Natural killer cell (primary cell): ENCODE measurements around the gene FAM118A. TPM values are rescaled to one million over a fixed set of nuclear protein-coding genes. Genes with fewer than 3 reads are reported as not detected.

ENCODE experiments used
- ATAC-seq, 3 donors: fragments of 150-1000 bp in 2 of 3; fragments of 200-7000 bp in 1 of 3; cut with Tn5 transposase; 1 replicate in 1 of 3; 2 replicates in 2 of 3; pipeline ENCODE4 v1.10.0; 2021; ENCODE audit warnings: mild to moderate bottlenecking in 2 of 3, moderate library complexity in 2 of 3
- DNase-seq, 2 donors: peaks; one replicate each; pipeline versions ENCODE4 v3.0.0 to v3.0.0-alpha.2; 2013 to 2021; ENCODE audit warnings: mixed read lengths in 1 of 2
- H3K27ac ChIP-seq: one replicate; pipeline ENCODE4 v1.5.1; 2013; ENCODE audit warnings: mild to moderate bottlenecking, low read length
- H3K27me3 ChIP-seq: one replicate; pipeline ENCODE4 v1.6.1; 2013; ENCODE audit warnings: low read length; ENCODE audit not compliant: control insufficient read depth, insufficient read depth
- H3K36me3 ChIP-seq: one replicate; pipeline ENCODE4 v1.6.1; 2013; ENCODE audit warnings: low read length; ENCODE audit not compliant: control insufficient read depth, insufficient read depth
- H3K4me1 ChIP-seq: one replicate; pipeline ENCODE4 v1.6.1; 2013; ENCODE audit warnings: low read length; ENCODE audit not compliant: control insufficient read depth, insufficient read depth
- H3K4me3 ChIP-seq: one replicate; pipeline ENCODE4 v1.5.1; 2013; ENCODE audit warnings: low read length
- H3K9me3 ChIP-seq: one replicate; pipeline ENCODE4 v1.6.1; 2013; ENCODE audit warnings: low read length; ENCODE audit not compliant: control insufficient read depth, insufficient read depth
- H3K27ac Mint-ChIP-seq, 2 donors: one replicate each; pipeline ENCODE4 v1.8.0; 2022; ENCODE audit warnings: mild to moderate bottlenecking in 2 of 2, mixed read lengths in 2 of 2, moderate library complexity in 1 of 2
- H3K27me3 Mint-ChIP-seq, 2 donors: one replicate each; pipeline ENCODE4 v1.8.0; 2022; ENCODE audit warnings: low read depth in 2 of 2, mixed read lengths in 2 of 2
- H3K36me3 Mint-ChIP-seq: one replicate; pipeline ENCODE4 v1.8.0; 2022; ENCODE audit warnings: mixed read lengths
- H3K4me1 Mint-ChIP-seq, 2 donors: one replicate each; pipeline ENCODE4 v1.8.0; 2022; ENCODE audit warnings: mixed read lengths in 2 of 2
- H3K4me3 Mint-ChIP-seq: one replicate; pipeline ENCODE4 v1.8.0; 2022; ENCODE audit warnings: mild to moderate bottlenecking, moderate library complexity, mixed read lengths
- H3K9me3 Mint-ChIP-seq, 2 donors: one replicate each; pipeline ENCODE4 v1.8.0; 2022; ENCODE audit warnings: mixed read lengths in 2 of 2
- CTCF ChIP-seq: fragments of 200-600 bp; IDR thresholded peaks from one replicate; pipeline ENCODE4 v1.8.0; 2022; ENCODE audit warnings: antibody characterized with exemption
- WGBS: methylation state at CpG from one replicate; pipeline ENCODE4 v1.1.7; 2013; ENCODE audit warnings: missing lambda C conversion rate; ENCODE audit not compliant: insufficient coverage; 5-methylcytosine and 5-hydroxymethylcytosine counted together
- intact Hi-C: fragments of 100-400 bp; cut with micrococcal nuclease; formaldehyde crosslinking; loops from one replicate; pipeline ENCODE4 v1.14.2; 2022
- total RNA-seq, 4 donors: library from RNA; stranded (reverse); fragments of 120-200 nt in 1 of 4; gene quantifications; one replicate each; pipeline versions ENCODE4 v1.2.3 to v1.2.4, GENCODE V29; 2013 to 2022

FAM118A gene
- total RNA-seq, 3 donors from 2014 or later (not counting 1 experiment from before 2014, with no cell fraction given): 42.0 to 67.2 (median 62.6) TPM

GRCh38 chr22:45353786-45354185 lies 44.1 kb downstream of the FAM118A start:
- no peak for TF ChIP-seq CTCF
- Mint-ChIP-seq H3K27ac (no peak overlapping the region), H3K4me1 (no peaks in the 10 kb centered on the region), H3K4me3 (no peak overlapping the region), H3K27me3 (no peaks in the 10 kb centered on the region), H3K36me3 (no peaks in the 10 kb centered on the region), H3K9me3 (no peaks in the 10 kb centered on the region)
- Histone ChIP-seq H3K36me3 (no peaks in the 10 kb centered on the region), H3K27ac (no peak overlapping the region), H3K9me3 (no peaks in the 10 kb centered on the region), H3K4me1 (no peaks in the 10 kb centered on the region), H3K27me3 (no peaks in the 10 kb centered on the region), H3K4me3 (no peak overlapping the region)
- intact Hi-C loops: no loop called here
- DNase-seq (no peak), ATAC-seq (no peak)
- 61% methylated on average over 4 of the region's 5 CpGs for WGBS

GRCh38 chr22:45357490-45357889 lies 47.8 kb downstream of the FAM118A start:
- DNase-seq: no peak
- no peak for ATAC-seq
- Histone ChIP-seq H3K27me3 (no peaks in the 10 kb centered on the region), H3K9me3 (no peaks in the 10 kb centered on the region), H3K4me3 (no peak overlapping the region), H3K4me1 (no peaks in the 10 kb centered on the region), H3K27ac (no peak overlapping the region), H3K36me3 (no peaks in the 10 kb centered on the region)
- Mint-ChIP-seq H3K9me3 (no peaks in the 10 kb centered on the region), H3K4me1 (no peaks in the 10 kb centered on the region), H3K4me3 (no peak overlapping the region), H3K27ac (no peak overlapping the region), H3K36me3 (no peaks in the 10 kb centered on the region), H3K27me3 (no peaks in the 10 kb centered on the region)
- no peak for TF ChIP-seq CTCF
- intact Hi-C loops: no loop called here
- whole genome bisulfite sequencing: 100% methylated on average over 1 of the region's 1 CpG

GRCh38 chr22:45358127-45358526 lies 48.4 kb downstream of the FAM118A start:
- H3K36me3 Mint-ChIP-seq: no peaks in the 10 kb centered on the region
- H3K9me3 Mint-ChIP-seq: no peaks in the 10 kb centered on the region
- Histone ChIP-seq H3K4me1 (no peaks in the 10 kb centered on the region), H3K27me3 (no peaks in the 10 kb centered on the region), H3K4me3 (no peak overlapping the region), H3K27ac (no peak overlapping the region), H3K36me3 (no peaks in the 10 kb centered on the region), H3K9me3 (no peaks in the 10 kb centered on the region)
- H3K27me3 Mint-ChIP-seq: no peaks in the 10 kb centered on the region
- no CpG with 5 or more reads among the region's 1 CpG for WGBS
- no peak for ATAC-seq
- DNase-seq: no peak
- no peak for TF ChIP-seq CTCF
- no peaks in the 10 kb centered on the region for H3K4me1 Mint-ChIP-seq
- H3K27ac Mint-ChIP-seq: no peak overlapping the region
- no peak overlapping the region for H3K4me3 Mint-ChIP-seq
- intact Hi-C loops: no loop called here

- 76% methylated on average over 4 of the region's 4 CpGs for WGBS
- DNase-seq: no peak
Observed at GRCh38 chr22:45359627-45360026, 49.9 kb downstream of the FAM118A start.

More at GRCh38 chr22:45359627-45360026, 49.9 kb downstream of the FAM118A start:
- no peak for ATAC-seq
- no peaks in the 10 kb centered on the region for H3K9me3 ChIP-seq
- intact Hi-C loops: no loop called here
- no peak overlapping the region for H3K27ac Mint-ChIP-seq
- H3K36me3 ChIP-seq: no peaks in the 10 kb centered on the region
- no peak overlapping the region for H3K4me3 ChIP-seq
- H3K27ac ChIP-seq: no peak overlapping the region
- no peak overlapping the region for H3K4me3 Mint-ChIP-seq
- H3K36me3 Mint-ChIP-seq: no peaks in the 10 kb centered on the region
- no peak for TF ChIP-seq CTCF
- H3K27me3 ChIP-seq: no peaks in the 10 kb centered on the region
- no peaks in the 10 kb centered on the region for H3K4me1 Mint-ChIP-seq
- no peaks in the 10 kb centered on the region for H3K4me1 ChIP-seq
- no peaks in the 10 kb centered on the region for H3K9me3 Mint-ChIP-seq
- no peaks in the 10 kb centered on the region for H3K27me3 Mint-ChIP-seq
